Liver (tissue), 9 donors: ENCODE measurements around the gene TSHZ2. TPM values are rescaled to one million over a fixed set of nuclear protein-coding genes. Genes with fewer than 3 reads are reported as not detected.

Source experiments
- DNase-seq: peaks from one replicate; pipeline ENCODE4 v3.0.0-alpha.2; 2017; ENCODE audit warnings: low spot score
- H3K27ac ChIP-seq, 2 donors: one replicate each; pipeline ENCODE4 v1.7.0; 2013; ENCODE audit warnings: inconsistent platforms in 2 of 2, low read length in 2 of 2, control low read depth in 1 of 2, low read depth in 1 of 2, mild to moderate bottlenecking in 1 of 2
- H3K27me3 ChIP-seq, 4 donors: one replicate each; pipeline versions ENCODE4 v1.6.1 to v1.7.0; 2013; ENCODE audit warnings: low read length in 3 of 4, inconsistent platforms in 1 of 4, mild to moderate bottlenecking in 1 of 4, moderate library complexity in 1 of 4; ENCODE audit not compliant: control insufficient read depth in 4 of 4, insufficient read depth in 4 of 4
- H3K36me3 ChIP-seq, 4 donors: one replicate each; pipeline versions ENCODE4 v1.6.1 to v1.7.0; 2013; ENCODE audit warnings: low read length in 3 of 4, mild to moderate bottlenecking in 3 of 4, low read depth in 1 of 4, moderate library complexity in 1 of 4; ENCODE audit not compliant: control insufficient read depth in 4 of 4, insufficient read depth in 3 of 4
- H3K4me1 ChIP-seq, 4 donors: one replicate each; pipeline versions ENCODE4 v1.6.1 to v1.7.0; 2013; ENCODE audit warnings: low read length in 3 of 4, mild to moderate bottlenecking in 3 of 4, moderate library complexity in 1 of 4; ENCODE audit not compliant: control insufficient read depth in 4 of 4, insufficient read depth in 4 of 4
- H3K4me3 ChIP-seq, 3 donors: one replicate each; pipeline versions ENCODE4 v1.6.1 to v1.7.0; 2013; ENCODE audit warnings: low read length in 3 of 3, control low read depth in 1 of 3, low read depth in 1 of 3, mild to moderate bottlenecking in 1 of 3
- H3K9ac ChIP-seq, 2 donors: one replicate each; pipeline ENCODE4 v1.7.0; 2013; ENCODE audit warnings: low read length in 2 of 2, mild to moderate bottlenecking in 2 of 2, moderate library complexity in 2 of 2, control low read depth in 1 of 2, low read depth in 1 of 2
- H3K9me3 ChIP-seq, 4 donors: one replicate each; pipeline versions ENCODE4 v1.6.1 to v1.7.0; 2013; ENCODE audit warnings: low read length in 3 of 4; ENCODE audit not compliant: control insufficient read depth in 4 of 4
- ATF3 ChIP-seq: IDR thresholded peaks from 2 replicates; pipeline ENCODE4 v1.6.1; 2016; ENCODE audit warnings: antibody characterized with exemption
- CTCF ChIP-seq: fragments of 150-350 bp; IDR thresholded peaks from 2 replicates; pipeline ENCODE4 v1.5.1; 2017; ENCODE audit warnings: improper control_type of control experiment, low read depth, low read length; ENCODE audit not compliant: missing input control
- EGR1 ChIP-seq, 2 donors: IDR thresholded peaks; 2 replicates each; pipeline ENCODE4 v1.6.1; 2016 to 2018; ENCODE audit warnings: antibody characterized with exemption in 2 of 2, low read depth in 2 of 2
- FOXA1 ChIP-seq: IDR thresholded peaks from 2 replicates; pipeline ENCODE4 v1.6.1; 2016; ENCODE audit warnings: antibody characterized with exemption
- FOXA2 ChIP-seq: IDR thresholded peaks from 2 replicates; pipeline ENCODE4 v1.6.1; 2016; ENCODE audit warnings: antibody characterized with exemption
- GABPA ChIP-seq, 2 donors: IDR thresholded peaks in 1 of 2; conservative IDR thresholded peaks in 1 of 2; 2 replicates each; pipeline ENCODE4 v1.6.1; 2016; ENCODE audit warnings: antibody characterized with exemption in 2 of 2, mild to moderate bottlenecking in 1 of 2, moderate library complexity in 1 of 2
- HNF4A ChIP-seq, 2 donors: conservative IDR thresholded peaks; 2 replicates each; pipeline ENCODE4 v1.6.1; 2016; ENCODE audit warnings: antibody characterized with exemption in 2 of 2, mild to moderate bottlenecking in 2 of 2
- HNF4G ChIP-seq: IDR thresholded peaks from 2 replicates; pipeline ENCODE4 v1.6.1; 2016; ENCODE audit warnings: antibody characterized with exemption
- JUND ChIP-seq, 2 donors: IDR thresholded peaks; 2 replicates each; pipeline ENCODE4 v1.6.1; 2016; ENCODE audit warnings: antibody characterized with exemption in 2 of 2
- MAX ChIP-seq: IDR thresholded peaks from 2 replicates; pipeline ENCODE4 v1.6.1; 2016; ENCODE audit warnings: antibody characterized with exemption
- NR2F2 ChIP-seq: IDR thresholded peaks from 2 replicates; pipeline ENCODE4 v1.6.1; 2016; ENCODE audit warnings: antibody characterized with exemption
- RAD21 ChIP-seq, 2 donors: IDR thresholded peaks; 2 replicates each; pipeline ENCODE4 v1.6.1; 2016; ENCODE audit warnings: antibody characterized with exemption in 2 of 2, mild to moderate bottlenecking in 2 of 2
- REST ChIP-seq: IDR thresholded peaks from 2 replicates; pipeline ENCODE4 v1.6.1; 2016; ENCODE audit warnings: antibody characterized with exemption, mild to moderate bottlenecking
- RXRA ChIP-seq, 2 donors: IDR thresholded peaks; 2 replicates each; pipeline ENCODE4 v1.6.1; 2017 to 2018; ENCODE audit warnings: antibody characterized with exemption in 2 of 2, mild to moderate bottlenecking in 1 of 2
- SP1 ChIP-seq: IDR thresholded peaks from 2 replicates; pipeline ENCODE4 v1.6.1; 2018; ENCODE audit warnings: antibody characterized with exemption, mild to moderate bottlenecking
- TAF1 ChIP-seq: conservative IDR thresholded peaks from 2 replicates; pipeline ENCODE4 v1.6.1; 2016; ENCODE audit warnings: antibody characterized with exemption, mild to moderate bottlenecking
- YY1 ChIP-seq: IDR thresholded peaks from 2 replicates; pipeline ENCODE4 v1.6.1; 2016; ENCODE audit warnings: antibody characterized with exemption, mild to moderate bottlenecking
- ZBTB33 ChIP-seq: IDR thresholded peaks from 2 replicates; pipeline ENCODE4 v1.6.1; 2016; ENCODE audit warnings: antibody characterized with exemption
- WGBS: extraction: QIAGEN DNeasy Blood & Tissue Kit; methylation state at CpG from one replicate; pipeline ENCODE4 v1.1.7; 2013; 5-methylcytosine and 5-hydroxymethylcytosine counted together
- polyA plus RNA-seq, 2 donors: library from polyadenylated mRNA; stranded (reverse) in 1 of 2; unstranded in 1 of 2; fragments of 200-250 nt in 1 of 2; fragments of >200 nt in 1 of 2; fragmentation: Nextera tagmentation in 1 of 2; extraction: Ambion mirVana in 1 of 2; gene quantifications; one replicate each; pipeline versions ENCODE4 v1.2.1 to v1.2.3, GENCODE V29; 2013 to 2015
- total RNA-seq, 2 donors: library from RNA; depleted of rRNA; stranded (reverse); fragments of >200 nt; gene quantifications; one replicate each; pipeline ENCODE4 v1.2.3, GENCODE V29; 2014
- donor health status: healthy.
- donor health status: healthy.
- donor health status: healthy.
- donor health status: healthy.
- donor health status: healthy.

TSHZ2 gene
- 10 to 100 TPM in 1 of 2 donors, 1 to 10 TPM in 1; 2.9 to 11.3 TPM for total RNA-seq
- 1 to 10 TPM; 7.6 to 7.9 TPM for polyA plus RNA-seq

- Histone ChIP-seq H3K4me1 (peaks cover 0 to 19% (median 2%) of the 10 kb centered on the region in 4 donors), H3K27ac (peak within 1 kb of the TSS; percentile 86 to 93), H3K9me3 (no peaks in the 10 kb centered on the region), H3K36me3 (no peaks in the 10 kb centered on the region), H3K4me3 (peak within 1 kb of the TSS; percentile 75 to 84 (median 77)), H3K9ac (peak within 1 kb of the TSS; percentile 63 to 72), H3K27me3 (no peaks in the 10 kb centered on the region)
- peak; percentile 50 for DNase-seq
- 2% methylated on average over 40 of the region's 41 CpGs for WGBS
- TF ChIP-seq MAX (peak; percentile 41), FOXA1 (no peak), TAF1 (peak; percentile 72), ATF3 (no peak), REST (peak; percentile 90), HNF4A (conservative IDR thresholded peaks at IDR 0.05) (peak; percentile 38 to 53), RAD21 (IDR thresholded peaks at IDR 0.05) (peak; percentile 58 to 73), FOXA2 (peak; percentile 59), HNF4G (peak; percentile 25), RXRA (IDR thresholded peaks at IDR 0.05) (peak; percentile 64 to 70), CTCF (no peak), GABPA (IDR thresholded peaks at IDR 0.05 in 1 of 2, conservative IDR thresholded peaks at IDR 0.05 in 1 of 2) (no peak), EGR1 (IDR thresholded peaks at IDR 0.05; ENCODE audit: low read depth in 2 of 2) (peak in 1 of 2 donors; percentile 58), JUND (IDR thresholded peaks at IDR 0.05) (peak; percentile 33 to 63), YY1 (peak; percentile 54), ZBTB33 (no peak), NR2F2 (no peak), SP1 (peak; percentile 61)
These were observed at the start of gene TSHZ2 for GRCh38 chr20:52972190-52972937. Gene TSHZ2, plus strand, starts transcription at chr20:52972358. Its CDS starts 936 bp downstream, at chr20:52973294.
